Activated CD8-positive, alpha-beta memory T cell treated with anti-CD3 and anti-CD28 coated beads, Interleukin-2, amount 50 U/mL, for 4 hours (primary cell): ENCODE results near the gene DAD1.

ENCODE experiments used
- DNase-seq: peaks from one replicate; pipeline ENCODE4 v3.0.0-alpha.2; 2020

Gene DAD1

GRCh38 chr14:22533739-22534359 is 55.2 kb downstream of the DAD1 start:
- no peak for DNase-seq

- DNase-seq: no peak
Measured at GRCh38 chr14:22533057-22533704, 55.8 kb downstream of the DAD1 start.

GRCh38 chr14:22532345-22533056 is 56.5 kb downstream of the DAD1 start:
- DNase-seq: no peak

- DNase-seq: no peak
Measured at GRCh38 chr14:22531451-22532344, 57.3 kb downstream of the DAD1 start.

GRCh38 chr14:22530127-22530526 is 58.9 kb downstream of the DAD1 start:
- no peak for DNase-seq

GRCh38 chr14:22526744-22527143 is 62.3 kb downstream of the DAD1 start:
- DNase-seq: no peak

GRCh38 chr14:22526218-22526617 is 62.8 kb downstream of the DAD1 start:
- no peak for DNase-seq

GRCh38 chr14:22524784-22525161 is 64.3 kb downstream of the DAD1 start:
- DNase-seq: no peak

- DNase-seq: no peak
Measured at GRCh38 chr14:22524115-22524783, 64.8 kb downstream of the DAD1 start.

- DNase-seq: no peak
Measured at GRCh38 chr14:22523283-22523682, 65.7 kb downstream of the DAD1 start.

- no peak for DNase-seq
Measured at GRCh38 chr14:22522466-22522957, 66.5 kb downstream of the DAD1 start.

- no peak for DNase-seq
Measured at GRCh38 chr14:22521449-22522239, 67.4 kb downstream of the DAD1 start.

- no peak for DNase-seq
Measured at GRCh38 chr14:22520796-22521195, 68.2 kb downstream of the DAD1 start.

GRCh38 chr14:22519877-22520685 is 68.9 kb downstream of the DAD1 start:
- DNase-seq: no peak

- no peak for DNase-seq
Measured at GRCh38 chr14:22518073-22518472, 71.0 kb downstream of the DAD1 start.

- DNase-seq: no peak
Measured at GRCh38 chr14:22517117-22517720, 71.8 kb downstream of the DAD1 start.

- no peak for DNase-seq
Measured at GRCh38 chr14:22515929-22516328, 73.1 kb downstream of the DAD1 start.
